ENCODE measurements around the gene STXBP5.

- TF ChIP-seq, protein P1, sequence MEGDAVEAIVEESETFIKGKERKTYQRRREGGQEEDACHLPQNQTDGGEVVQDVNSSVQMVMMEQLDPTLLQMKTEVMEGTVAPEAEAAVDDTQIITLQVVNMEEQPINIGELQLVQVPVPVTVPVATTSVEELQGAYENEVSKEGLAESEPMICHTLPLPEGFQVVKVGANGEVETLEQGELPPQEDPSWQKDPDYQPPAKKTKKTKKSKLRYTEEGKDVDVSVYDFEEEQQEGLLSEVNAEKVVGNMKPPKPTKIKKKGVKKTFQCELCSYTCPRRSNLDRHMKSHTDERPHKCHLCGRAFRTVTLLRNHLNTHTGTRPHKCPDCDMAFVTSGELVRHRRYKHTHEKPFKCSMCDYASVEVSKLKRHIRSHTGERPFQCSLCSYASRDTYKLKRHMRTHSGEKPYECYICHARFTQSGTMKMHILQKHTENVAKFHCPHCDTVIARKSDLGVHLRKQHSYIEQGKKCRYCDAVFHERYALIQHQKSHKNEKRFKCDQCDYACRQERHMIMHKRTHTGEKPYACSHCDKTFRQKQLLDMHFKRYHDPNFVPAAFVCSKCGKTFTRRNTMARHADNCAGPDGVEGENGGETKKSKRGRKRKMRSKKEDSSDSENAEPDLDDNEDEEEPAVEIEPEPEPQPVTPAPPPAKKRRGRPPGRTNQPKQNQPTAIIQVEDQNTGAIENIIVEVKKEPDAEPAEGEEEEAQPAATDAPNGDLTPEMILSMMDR (IDR thresholded peaks at IDR 0.05; ENCODE audit: low read length), result no peak
- TF ChIP-seq EZH2 (optimal IDR thresholded peaks at IDR 0.05; ENCODE audit: low read depth, low read length) (no peak), EZH2phosphoT487 (IDR thresholded peaks at IDR 0.05; ENCODE audit: low read length) (no peak)
Measured at GRCh38 chr6:147268254-147268653, 64.0 kb downstream of the STXBP5 start.

All from MM.1S (cell line).